ENCODE measurements around the gene STK11IP.

Gene STK11IP

DNA sequence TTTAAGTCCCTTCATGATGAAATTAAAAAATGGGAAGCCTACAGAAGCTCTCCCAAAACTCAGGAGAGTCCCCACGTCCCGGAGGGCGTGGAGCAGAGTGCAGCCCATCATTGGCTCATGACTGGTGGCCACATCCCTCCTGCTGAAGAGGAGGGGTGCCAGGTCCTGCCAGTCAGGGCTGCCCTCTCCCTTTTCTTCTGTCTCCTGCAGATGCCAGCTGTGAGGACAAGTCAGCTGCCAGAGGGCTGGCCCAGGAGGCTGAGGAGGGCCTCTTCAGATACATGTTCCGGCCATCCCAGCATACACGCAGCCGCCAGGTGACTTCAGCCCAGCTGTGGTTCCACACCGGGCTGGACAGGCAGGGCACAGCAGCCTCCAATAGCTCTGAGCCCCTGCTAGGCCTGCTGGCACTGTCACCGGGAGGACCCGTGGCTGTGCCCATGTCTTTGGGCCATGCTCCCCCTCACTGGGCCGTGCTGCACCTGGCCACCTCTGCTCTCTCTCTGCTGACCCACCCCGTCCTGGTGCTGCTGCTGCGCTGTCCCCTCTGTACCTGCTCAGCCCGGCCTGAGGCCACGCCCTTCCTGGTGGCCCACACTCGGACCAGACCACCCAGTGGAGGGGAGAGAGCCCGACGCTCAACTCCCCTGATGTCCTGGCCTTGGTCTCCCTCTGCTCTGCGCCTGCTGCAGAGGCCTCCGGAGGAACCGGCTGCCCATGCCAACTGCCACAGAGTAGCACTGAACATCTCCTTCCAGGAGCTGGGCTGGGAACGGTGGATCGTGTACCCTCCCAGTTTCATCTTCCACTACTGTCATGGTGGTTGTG is 23.0 kb upstream of the STK11IP start:
- TF ChIP-seq SPI1 (IDR thresholded peaks at IDR 0.05; ENCODE audit: borderline replicate concordance, low read depth) (no peak), POLR2AphosphoS5 (IDR thresholded peaks at IDR 0.05; ENCODE audit: low read depth) (no peak), GABPA (IDR thresholded peaks at IDR 0.05; ENCODE audit: low read depth) (no peak)
- TF ChIP-seq, protein P1, sequence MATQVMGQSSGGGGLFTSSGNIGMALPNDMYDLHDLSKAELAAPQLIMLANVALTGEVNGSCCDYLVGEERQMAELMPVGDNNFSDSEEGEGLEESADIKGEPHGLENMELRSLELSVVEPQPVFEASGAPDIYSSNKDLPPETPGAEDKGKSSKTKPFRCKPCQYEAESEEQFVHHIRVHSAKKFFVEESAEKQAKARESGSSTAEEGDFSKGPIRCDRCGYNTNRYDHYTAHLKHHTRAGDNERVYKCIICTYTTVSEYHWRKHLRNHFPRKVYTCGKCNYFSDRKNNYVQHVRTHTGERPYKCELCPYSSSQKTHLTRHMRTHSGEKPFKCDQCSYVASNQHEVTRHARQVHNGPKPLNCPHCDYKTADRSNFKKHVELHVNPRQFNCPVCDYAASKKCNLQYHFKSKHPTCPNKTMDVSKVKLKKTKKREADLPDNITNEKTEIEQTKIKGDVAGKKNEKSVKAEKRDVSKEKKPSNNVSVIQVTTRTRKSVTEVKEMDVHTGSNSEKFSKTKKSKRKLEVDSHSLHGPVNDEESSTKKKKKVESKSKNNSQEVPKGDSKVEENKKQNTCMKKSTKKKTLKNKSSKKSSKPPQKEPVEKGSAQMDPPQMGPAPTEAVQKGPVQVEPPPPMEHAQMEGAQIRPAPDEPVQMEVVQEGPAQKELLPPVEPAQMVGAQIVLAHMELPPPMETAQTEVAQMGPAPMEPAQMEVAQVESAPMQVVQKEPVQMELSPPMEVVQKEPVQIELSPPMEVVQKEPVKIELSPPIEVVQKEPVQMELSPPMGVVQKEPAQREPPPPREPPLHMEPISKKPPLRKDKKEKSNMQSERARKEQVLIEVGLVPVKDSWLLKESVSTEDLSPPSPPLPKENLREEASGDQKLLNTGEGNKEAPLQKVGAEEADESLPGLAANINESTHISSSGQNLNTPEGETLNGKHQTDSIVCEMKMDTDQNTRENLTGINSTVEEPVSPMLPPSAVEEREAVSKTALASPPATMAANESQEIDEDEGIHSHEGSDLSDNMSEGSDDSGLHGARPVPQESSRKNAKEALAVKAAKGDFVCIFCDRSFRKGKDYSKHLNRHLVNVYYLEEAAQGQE (IDR thresholded peaks at IDR 0.05; ENCODE audit: insufficient replicate concordance, low read depth), result no peak
- TF ChIP-seq, protein P2, sequence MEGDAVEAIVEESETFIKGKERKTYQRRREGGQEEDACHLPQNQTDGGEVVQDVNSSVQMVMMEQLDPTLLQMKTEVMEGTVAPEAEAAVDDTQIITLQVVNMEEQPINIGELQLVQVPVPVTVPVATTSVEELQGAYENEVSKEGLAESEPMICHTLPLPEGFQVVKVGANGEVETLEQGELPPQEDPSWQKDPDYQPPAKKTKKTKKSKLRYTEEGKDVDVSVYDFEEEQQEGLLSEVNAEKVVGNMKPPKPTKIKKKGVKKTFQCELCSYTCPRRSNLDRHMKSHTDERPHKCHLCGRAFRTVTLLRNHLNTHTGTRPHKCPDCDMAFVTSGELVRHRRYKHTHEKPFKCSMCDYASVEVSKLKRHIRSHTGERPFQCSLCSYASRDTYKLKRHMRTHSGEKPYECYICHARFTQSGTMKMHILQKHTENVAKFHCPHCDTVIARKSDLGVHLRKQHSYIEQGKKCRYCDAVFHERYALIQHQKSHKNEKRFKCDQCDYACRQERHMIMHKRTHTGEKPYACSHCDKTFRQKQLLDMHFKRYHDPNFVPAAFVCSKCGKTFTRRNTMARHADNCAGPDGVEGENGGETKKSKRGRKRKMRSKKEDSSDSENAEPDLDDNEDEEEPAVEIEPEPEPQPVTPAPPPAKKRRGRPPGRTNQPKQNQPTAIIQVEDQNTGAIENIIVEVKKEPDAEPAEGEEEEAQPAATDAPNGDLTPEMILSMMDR (IDR thresholded peaks at IDR 0.05; ENCODE audit: insufficient read depth, low read length), result no peak
- H3K27me3 ChIP-seq (ENCODE audit: insufficient read depth, poor library complexity, severe bottlenecking), result peaks cover 6% of the 10 kb centered on the region
- H3K4me3 ChIP-seq (replicated peaks; ENCODE audit: insufficient read depth, low read length), result no peak overlapping the region
- no peak for DNase-seq (ENCODE audit: low read depth in 1 of 2, low spot score in 1 of 2)
- H3K27ac ChIP-seq (replicated peaks), result no peak overlapping the region

DNA sequence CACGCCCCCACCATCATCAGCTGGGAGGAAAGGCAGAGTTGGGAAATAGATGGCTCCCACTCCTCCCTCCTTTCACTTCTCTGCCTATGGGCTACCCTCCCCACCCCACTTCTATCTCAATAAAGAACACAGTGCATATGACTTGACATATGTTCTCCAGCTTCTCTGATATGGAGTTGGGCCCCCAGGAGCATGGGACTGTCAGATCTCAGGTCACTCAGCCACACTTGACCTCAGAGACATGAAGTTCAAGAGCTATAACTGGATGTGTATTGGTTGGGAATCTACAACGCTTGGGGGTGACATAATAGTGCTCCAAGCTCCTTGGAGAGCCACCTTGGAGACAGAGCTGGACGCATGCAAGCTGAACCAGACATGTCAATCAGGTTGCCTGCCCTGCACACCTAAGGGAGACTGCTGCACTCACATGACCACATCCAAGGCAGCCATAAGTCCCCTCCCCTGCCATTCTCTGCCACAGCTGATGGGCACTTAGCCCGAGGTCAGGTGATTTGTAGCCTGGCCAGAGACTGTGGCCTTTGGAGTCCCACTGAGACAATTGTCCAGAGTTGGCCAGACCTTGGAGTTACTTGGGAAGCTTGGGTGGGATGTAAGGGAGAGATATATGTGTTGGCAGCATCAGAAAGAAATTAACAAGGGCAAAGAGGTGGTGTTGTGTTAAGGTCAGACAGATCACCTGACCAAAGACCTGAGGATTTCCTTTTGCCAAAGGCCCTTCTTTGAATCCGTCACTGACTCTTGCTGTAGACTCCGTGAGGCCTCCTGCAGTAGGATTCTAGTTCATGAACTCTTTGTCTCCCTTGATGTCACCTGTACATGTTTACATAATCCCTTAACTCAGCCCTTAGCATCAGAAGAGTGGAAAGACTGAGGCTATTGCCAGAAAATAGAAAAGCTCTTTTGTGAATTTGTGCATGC is 21.8 kb upstream of the STK11IP start:
- H3K27ac ChIP-seq (replicated peaks), result no peak overlapping the region
- no peak for TF ChIP-seq POLR2AphosphoS5 (IDR thresholded peaks at IDR 0.05; ENCODE audit: low read depth)
- TF ChIP-seq, protein P1 (IDR thresholded peaks at IDR 0.05; ENCODE audit: insufficient replicate concordance, low read depth), result no peak
- TF ChIP-seq, protein P2 (IDR thresholded peaks at IDR 0.05; ENCODE audit: insufficient read depth, low read length), result no peak
- TF ChIP-seq SPI1 (IDR thresholded peaks at IDR 0.05; ENCODE audit: borderline replicate concordance, low read depth), result no peak
- no peak for TF ChIP-seq GABPA (IDR thresholded peaks at IDR 0.05; ENCODE audit: low read depth)
- no peak for DNase-seq (ENCODE audit: low read depth in 1 of 2, low spot score in 1 of 2)
- H3K4me3 ChIP-seq (replicated peaks; ENCODE audit: insufficient read depth, low read length), result no peak overlapping the region
- H3K27me3 ChIP-seq (ENCODE audit: insufficient read depth, poor library complexity, severe bottlenecking), result no peaks in the 10 kb centered on the region

DNA sequence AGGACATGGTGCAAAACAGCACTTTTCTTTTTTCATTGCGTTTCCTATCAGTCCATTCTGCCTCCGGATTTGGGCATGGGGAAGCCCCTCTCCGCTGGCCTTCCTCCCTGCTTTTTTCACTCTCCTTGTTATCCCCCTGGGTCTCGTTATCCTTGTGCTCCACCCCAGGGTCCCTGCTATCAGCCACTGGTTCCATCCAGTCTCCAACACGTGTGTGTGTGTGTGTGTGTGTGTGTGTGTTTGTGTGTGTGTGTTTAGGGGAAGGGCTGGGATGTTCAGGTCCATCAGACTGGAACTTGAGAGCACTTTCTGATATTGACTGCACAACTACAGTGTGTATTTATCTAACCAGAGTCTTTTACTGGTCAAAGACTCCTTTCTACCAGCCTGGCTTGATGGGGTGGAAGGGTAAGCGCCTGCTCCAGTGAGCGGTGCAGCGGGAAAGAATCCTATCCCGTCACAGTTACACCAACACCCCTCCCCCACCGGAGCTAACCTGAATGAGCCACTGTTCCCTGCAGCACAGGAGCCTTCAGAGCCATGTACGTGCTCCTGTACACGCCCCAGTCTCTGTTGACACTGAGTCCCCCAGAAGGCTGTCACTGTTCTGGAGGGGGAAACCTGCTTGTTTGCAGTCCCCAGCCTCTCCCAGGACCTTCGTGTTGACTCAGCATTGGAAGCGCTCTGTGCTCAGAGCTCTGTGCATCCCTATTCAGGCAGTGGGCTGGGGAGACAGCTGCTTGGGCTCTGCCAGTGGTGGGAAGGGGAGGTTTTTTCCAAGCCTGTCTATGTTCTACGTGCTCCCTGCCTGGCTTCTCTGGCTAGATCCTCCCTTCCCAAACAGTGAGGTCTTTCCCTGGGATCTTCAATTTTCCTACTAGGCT is 20.9 kb upstream of the STK11IP start:
- no peak overlapping the region for H3K27ac ChIP-seq (replicated peaks)
- TF ChIP-seq, protein P2 (IDR thresholded peaks at IDR 0.05; ENCODE audit: insufficient read depth, low read length), result no peak
- no peak for TF ChIP-seq GABPA (IDR thresholded peaks at IDR 0.05; ENCODE audit: low read depth)
- TF ChIP-seq, protein P1 (IDR thresholded peaks at IDR 0.05; ENCODE audit: insufficient replicate concordance, low read depth), result no peak
- TF ChIP-seq SPI1 (IDR thresholded peaks at IDR 0.05; ENCODE audit: borderline replicate concordance, low read depth), result no peak
- no peak for TF ChIP-seq POLR2AphosphoS5 (IDR thresholded peaks at IDR 0.05; ENCODE audit: low read depth)
- H3K27me3 ChIP-seq (ENCODE audit: insufficient read depth, poor library complexity, severe bottlenecking), result no peaks in the 10 kb centered on the region
- no peak for DNase-seq (ENCODE audit: low read depth in 1 of 2, low spot score in 1 of 2)
- no peak overlapping the region for H3K4me3 ChIP-seq (replicated peaks; ENCODE audit: insufficient read depth, low read length)
